ENCODE data around the gene CNTNAP2. TPM values are rescaled to one million over a fixed set of nuclear protein-coding genes. Genes with fewer than 3 reads are reported as not detected.

Gene CNTNAP2
- total and polyA plus RNA-seq, 7 experiments from 2014 or later: 0.02 to 0.48 (median 0.24) TPM; not detected in 2

DNA sequence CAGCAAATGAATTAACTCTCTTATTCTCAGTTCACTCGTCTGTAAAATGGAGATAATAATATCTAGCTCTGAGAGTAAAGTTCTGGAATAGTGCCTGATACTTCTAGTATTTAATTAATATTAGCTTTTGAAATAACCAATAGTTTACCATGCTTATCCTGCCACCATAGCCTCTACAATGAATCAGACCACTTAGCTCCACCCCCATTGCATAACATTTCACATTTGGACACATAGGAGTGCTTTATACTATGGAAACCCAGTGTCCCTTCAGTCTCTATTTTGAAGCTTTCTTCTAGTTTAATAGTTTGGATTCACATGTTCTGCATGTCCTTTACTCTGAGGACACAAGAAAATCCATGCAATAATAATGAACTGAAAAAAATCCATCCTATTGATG lies 2046.6 kb downstream of the CNTNAP2 start:
- H3K27me3 ChIP-seq (ENCODE audit: control insufficient read depth in 2 of 2, insufficient read depth in 2 of 2, low read length in 2 of 2): peaks cover 0 to 2% of the 10 kb centered on the region in 2 donors
- Mint-ChIP-seq H3K9me3 (peaks cover 0 to 9% (median 0%) of the 10 kb centered on the region in 11 donors), H3K4me3 (no peak overlapping the region), H3K27me3 (peaks cover 0 to 35% (median 26%) of the 10 kb centered on the region in 5 donors), H3K36me3 (peaks cover 0 to 4% (median 0%) of the 10 kb centered on the region in 5 donors), H3K4me1 (no peaks in the 10 kb centered on the region), H3K27ac (no peak overlapping the region)
- H3K4me1 ChIP-seq (ENCODE audit: control insufficient read depth in 2 of 2, insufficient read depth in 2 of 2, low read length in 2 of 2): no peaks in the 10 kb centered on the region
- no peaks in the 10 kb centered on the region for H3K9me3 ChIP-seq (ENCODE audit: control insufficient read depth in 2 of 3, low read length in 3 of 3)
- intact Hi-C loops (cut with micrococcal nuclease): no loop called here
- DNase-seq (no peak), ATAC-seq (no peak)
- ChIA-PET POLR2A (no interaction called here), CTCF (no interaction called here)
- no peak overlapping the region for H3K27ac ChIP-seq (ENCODE audit: low read depth, low read length)
- no peak overlapping the region for H3K4me3 ChIP-seq (ENCODE audit: low read length)
- no peaks in the 10 kb centered on the region for H3K36me3 ChIP-seq (ENCODE audit: control insufficient read depth in 2 of 3, insufficient read depth in 3 of 3, low read length in 3 of 3)

DNA sequence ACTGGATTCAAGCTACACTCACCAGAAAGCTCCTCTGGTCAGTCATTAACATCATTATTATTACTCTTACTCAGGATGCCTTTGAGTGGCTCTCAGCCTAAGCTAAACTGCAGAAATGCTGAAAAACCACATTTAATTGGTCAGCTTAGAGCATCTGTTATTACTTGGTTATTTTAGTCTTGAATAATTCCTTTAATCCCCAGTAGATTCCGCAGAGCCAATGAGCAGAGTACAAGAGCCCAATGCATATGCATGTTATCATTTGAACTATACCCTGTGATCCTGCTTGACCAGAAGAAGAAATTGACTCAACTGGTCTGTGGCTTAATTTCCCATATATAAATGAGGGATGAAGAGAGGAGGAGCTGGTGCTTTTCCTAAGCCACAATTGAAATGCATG lies 2056.3 kb downstream of the CNTNAP2 start:
- Mint-ChIP-seq H3K4me3 (no peak overlapping the region), H3K9me3 (peaks cover 0 to 2% (median 0%) of the 10 kb centered on the region in 11 donors), H3K4me1 (no peaks in the 10 kb centered on the region), H3K27ac (no peak overlapping the region), H3K27me3 (peaks cover 0 to 14% (median 3%) of the 10 kb centered on the region in 5 donors), H3K36me3 (no peaks in the 10 kb centered on the region)
- Histone ChIP-seq H3K4me3 (ENCODE audit: low read length) (no peak overlapping the region), H3K36me3 (ENCODE audit: control insufficient read depth in 2 of 3, insufficient read depth in 3 of 3, low read length in 3 of 3) (no peaks in the 10 kb centered on the region), H3K27ac (ENCODE audit: low read depth, low read length) (no peak overlapping the region), H3K4me1 (ENCODE audit: control insufficient read depth in 2 of 2, insufficient read depth in 2 of 2, low read length in 2 of 2) (no peaks in the 10 kb centered on the region), H3K27me3 (ENCODE audit: control insufficient read depth in 2 of 2, insufficient read depth in 2 of 2, low read length in 2 of 2) (no peaks in the 10 kb centered on the region), H3K9me3 (ENCODE audit: control insufficient read depth in 2 of 3, low read length in 3 of 3) (no peaks in the 10 kb centered on the region)
- DNase-seq: no peak
- intact Hi-C loops (cut with micrococcal nuclease): no loop called here
- no peak for ATAC-seq
- POLR2A ChIA-PET: no interaction called here
- CTCF ChIA-PET: no interaction called here

DNA sequence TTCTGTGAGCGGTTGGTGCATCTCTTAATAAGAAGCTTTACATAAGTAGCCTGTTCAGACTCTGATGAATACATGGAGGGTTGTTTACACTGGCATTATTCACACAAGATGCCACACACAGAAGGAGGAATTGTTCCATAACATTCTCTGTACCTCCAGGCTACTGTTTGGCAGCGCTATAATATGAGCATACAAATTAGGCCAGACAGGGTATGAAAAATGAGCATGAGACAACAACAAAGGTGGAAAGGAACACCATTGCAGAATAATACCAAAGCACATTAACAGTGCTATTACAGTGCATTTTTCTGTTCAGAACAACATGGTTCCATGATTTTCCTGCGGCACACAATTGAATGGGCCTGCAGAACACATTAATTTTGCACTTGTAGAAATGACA lies 2056.8 kb downstream of the CNTNAP2 start:
- intact Hi-C loops (cut with micrococcal nuclease): no loop called here
- Histone ChIP-seq H3K9me3 (ENCODE audit: control insufficient read depth in 2 of 3, low read length in 3 of 3) (no peaks in the 10 kb centered on the region), H3K4me3 (ENCODE audit: low read length) (no peak overlapping the region), H3K27ac (ENCODE audit: low read depth, low read length) (no peak overlapping the region), H3K27me3 (ENCODE audit: control insufficient read depth in 2 of 2, insufficient read depth in 2 of 2, low read length in 2 of 2) (no peaks in the 10 kb centered on the region), H3K36me3 (ENCODE audit: control insufficient read depth in 2 of 3, insufficient read depth in 3 of 3, low read length in 3 of 3) (no peaks in the 10 kb centered on the region), H3K4me1 (ENCODE audit: control insufficient read depth in 2 of 2, insufficient read depth in 2 of 2, low read length in 2 of 2) (no peaks in the 10 kb centered on the region)
- Mint-ChIP-seq H3K36me3 (no peaks in the 10 kb centered on the region), H3K4me3 (no peak overlapping the region), H3K9me3 (peaks cover 0 to 2% (median 0%) of the 10 kb centered on the region in 11 donors), H3K27ac (no peak overlapping the region), H3K27me3 (peaks cover 0 to 15% (median 3%) of the 10 kb centered on the region in 5 donors), H3K4me1 (no peaks in the 10 kb centered on the region)
- DNase-seq: no peak
- CTCF ChIA-PET: no interaction called here
- POLR2A ChIA-PET: no interaction called here
- no peak for ATAC-seq

DNA sequence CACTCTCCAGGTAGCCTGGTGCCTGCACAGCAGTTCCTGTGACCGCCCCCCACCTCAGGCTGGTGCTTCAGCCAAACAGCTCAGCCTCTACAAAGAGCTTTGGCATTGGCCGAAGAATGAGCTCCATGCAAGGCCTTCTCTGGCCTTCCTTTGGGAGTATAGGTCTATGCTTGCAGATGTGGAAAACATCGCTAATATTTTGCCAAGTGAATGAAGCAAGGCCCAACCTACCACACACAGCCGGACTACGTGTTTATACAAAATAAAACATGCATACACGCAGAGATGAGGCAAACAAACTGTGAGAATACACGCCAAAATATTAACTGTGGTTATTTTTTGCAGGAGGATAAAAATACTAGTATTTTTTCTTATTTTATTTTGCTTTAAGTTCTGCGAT lies 2057.8 kb downstream of the CNTNAP2 start:
- H3K27ac ChIP-seq (ENCODE audit: low read depth, low read length): no peak overlapping the region
- H3K27me3 ChIP-seq (ENCODE audit: control insufficient read depth in 2 of 2, insufficient read depth in 2 of 2, low read length in 2 of 2): no peaks in the 10 kb centered on the region
- Mint-ChIP-seq H3K27ac (no peak overlapping the region), H3K36me3 (no peaks in the 10 kb centered on the region), H3K4me3 (no peak overlapping the region), H3K27me3 (peaks cover 0 to 19% (median 6%) of the 10 kb centered on the region in 5 donors), H3K4me1 (no peaks in the 10 kb centered on the region), H3K9me3 (peaks cover 0 to 4% (median 0%) of the 10 kb centered on the region in 11 donors)
- H3K36me3 ChIP-seq (ENCODE audit: control insufficient read depth in 2 of 3, insufficient read depth in 3 of 3, low read length in 3 of 3): no peaks in the 10 kb centered on the region
- CTCF ChIA-PET: no interaction called here
- ATAC-seq: no peak
- no peaks in the 10 kb centered on the region for H3K9me3 ChIP-seq (ENCODE audit: control insufficient read depth in 2 of 3, low read length in 3 of 3)
- no peak for DNase-seq
- intact Hi-C loops (cut with micrococcal nuclease): no loop called here
- H3K4me3 ChIP-seq (ENCODE audit: low read length): no peak overlapping the region
- no peaks in the 10 kb centered on the region for H3K4me1 ChIP-seq (ENCODE audit: control insufficient read depth in 2 of 2, insufficient read depth in 2 of 2, low read length in 2 of 2)
- POLR2A ChIA-PET: no interaction called here

DNA sequence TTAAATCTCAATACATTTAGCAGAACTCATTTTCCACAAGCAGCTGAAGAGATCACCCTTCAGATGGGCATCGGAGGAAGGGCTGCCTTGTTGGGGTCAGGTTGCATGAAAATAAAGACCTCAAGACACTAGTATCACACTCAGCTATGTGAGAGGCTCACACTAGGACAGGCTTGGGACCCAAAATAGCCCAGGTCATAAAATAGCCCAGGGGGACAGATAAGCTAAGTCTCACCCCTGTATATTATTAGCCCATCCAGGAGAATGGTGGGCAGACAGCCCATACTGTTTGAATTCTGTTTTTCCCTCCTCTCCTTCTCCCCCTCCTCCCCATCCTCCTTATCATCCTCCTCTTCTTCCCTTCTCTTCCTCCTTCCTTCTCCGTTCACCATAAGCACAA lies 2058.9 kb downstream of the CNTNAP2 start:
- ATAC-seq: no peak
- POLR2A ChIA-PET: no interaction called here

DNA sequence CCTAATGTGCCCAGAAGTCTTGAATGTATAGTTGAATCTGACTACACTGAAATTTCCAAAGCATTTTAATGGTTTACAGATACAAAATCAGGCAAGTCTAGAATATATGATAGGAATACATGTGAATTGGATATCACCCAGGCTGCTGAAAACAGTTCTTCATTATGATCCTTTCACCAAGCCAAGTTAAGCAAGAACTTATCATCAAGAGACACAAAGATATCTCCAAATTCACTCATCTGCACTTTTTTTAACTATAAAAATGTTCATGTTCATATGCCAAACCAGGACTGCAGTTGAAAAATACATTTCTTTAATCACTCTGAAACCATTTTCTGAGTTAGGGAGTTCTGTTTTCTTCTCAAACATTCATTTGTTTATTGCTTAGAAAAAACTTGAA lies 2061.4 kb downstream of the CNTNAP2 start:
- no peak overlapping the region for H3K4me3 ChIP-seq (ENCODE audit: low read length)
- H3K27me3 ChIP-seq (ENCODE audit: control insufficient read depth in 2 of 2, insufficient read depth in 2 of 2, low read length in 2 of 2): no peaks in the 10 kb centered on the region
- H3K27ac Mint-ChIP-seq: no peak overlapping the region
- ChIA-PET CTCF (no interaction called here), POLR2A (no interaction called here)
- H3K4me3 Mint-ChIP-seq: no peak overlapping the region
- ATAC-seq (no peak), DNase-seq (no peak)
- intact Hi-C loops (cut with micrococcal nuclease): no loop called here
- H3K36me3 Mint-ChIP-seq: no peaks in the 10 kb centered on the region
- peaks cover 0 to 2% (median 0%) of the 10 kb centered on the region in 11 donors for H3K9me3 Mint-ChIP-seq
- no peak overlapping the region for H3K27ac ChIP-seq (ENCODE audit: low read depth, low read length)
- no peaks in the 10 kb centered on the region for H3K4me1 Mint-ChIP-seq
- no peaks in the 10 kb centered on the region for H3K9me3 ChIP-seq (ENCODE audit: control insufficient read depth in 2 of 3, low read length in 3 of 3)
- H3K4me1 ChIP-seq (ENCODE audit: control insufficient read depth in 2 of 2, insufficient read depth in 2 of 2, low read length in 2 of 2): no peaks in the 10 kb centered on the region
- H3K36me3 ChIP-seq (ENCODE audit: control insufficient read depth in 2 of 3, insufficient read depth in 3 of 3, low read length in 3 of 3): no peaks in the 10 kb centered on the region
- peaks cover 0 to 30% (median 15%) of the 10 kb centered on the region in 5 donors for H3K27me3 Mint-ChIP-seq

More for the DNA sequence above, 2058.9 kb downstream of the CNTNAP2 start:
- intact Hi-C loops (cut with micrococcal nuclease): no loop called here
- no peaks in the 10 kb centered on the region for H3K36me3 Mint-ChIP-seq
- peaks cover 0 to 4% (median 0%) of the 10 kb centered on the region in 11 donors for H3K9me3 Mint-ChIP-seq
- H3K4me1 Mint-ChIP-seq: no peaks in the 10 kb centered on the region
- DNase-seq: no peak
- Histone ChIP-seq H3K4me3 (ENCODE audit: low read length) (no peak overlapping the region), H3K4me1 (ENCODE audit: control insufficient read depth in 2 of 2, insufficient read depth in 2 of 2, low read length in 2 of 2) (no peaks in the 10 kb centered on the region), H3K9me3 (ENCODE audit: control insufficient read depth in 2 of 3, low read length in 3 of 3) (no peaks in the 10 kb centered on the region), H3K36me3 (ENCODE audit: control insufficient read depth in 2 of 3, insufficient read depth in 3 of 3, low read length in 3 of 3) (no peaks in the 10 kb centered on the region), H3K27me3 (ENCODE audit: control insufficient read depth in 2 of 2, insufficient read depth in 2 of 2, low read length in 2 of 2) (no peaks in the 10 kb centered on the region), H3K27ac (ENCODE audit: low read depth, low read length) (no peak overlapping the region)
- CTCF ChIA-PET: no interaction called here
- no peak overlapping the region for H3K27ac Mint-ChIP-seq
- H3K4me3 Mint-ChIP-seq: no peak overlapping the region
- peaks cover 0 to 19% (median 9%) of the 10 kb centered on the region in 5 donors for H3K27me3 Mint-ChIP-seq

DNA sequence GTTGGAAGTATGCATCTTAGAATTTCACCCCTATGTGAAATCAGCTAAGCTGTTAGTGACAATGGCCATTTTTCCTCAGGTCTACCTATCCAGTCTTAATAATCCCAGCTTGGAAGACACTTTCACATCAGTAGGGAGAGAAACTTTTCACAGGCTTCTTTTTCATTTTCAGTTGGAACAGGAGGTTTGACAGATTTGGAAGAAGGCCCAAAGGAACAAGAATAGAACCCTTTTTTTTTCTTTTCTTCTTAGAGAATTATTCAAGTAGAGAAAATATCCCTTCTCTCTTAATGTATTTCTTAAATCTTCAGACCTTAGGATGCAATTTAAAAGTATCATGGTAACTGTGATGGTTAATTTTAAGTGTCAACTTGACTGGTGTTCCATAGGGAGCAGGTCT lies 2063.5 kb downstream of the CNTNAP2 start:
- Mint-ChIP-seq H3K27ac (no peak overlapping the region), H3K9me3 (peaks cover 0 to 2% (median 0%) of the 10 kb centered on the region in 11 donors), H3K36me3 (no peaks in the 10 kb centered on the region), H3K4me3 (no peak overlapping the region), H3K27me3 (peaks cover 0 to 31% (median 15%) of the 10 kb centered on the region in 5 donors), H3K4me1 (no peaks in the 10 kb centered on the region)
- intact Hi-C loops (cut with micrococcal nuclease): no loop called here
- ChIA-PET POLR2A (no interaction called here), CTCF (no interaction called here)
- ATAC-seq (no peak), DNase-seq (no peak)
- no peaks in the 10 kb centered on the region for H3K9me3 ChIP-seq (ENCODE audit: control insufficient read depth in 2 of 3, low read length in 3 of 3)
- no peak overlapping the region for H3K27ac ChIP-seq (ENCODE audit: low read depth, low read length)
- H3K4me1 ChIP-seq (ENCODE audit: control insufficient read depth in 2 of 2, insufficient read depth in 2 of 2, low read length in 2 of 2): no peaks in the 10 kb centered on the region
- no peak overlapping the region for H3K4me3 ChIP-seq (ENCODE audit: low read length)
- no peaks in the 10 kb centered on the region for H3K36me3 ChIP-seq (ENCODE audit: control insufficient read depth in 2 of 3, insufficient read depth in 3 of 3, low read length in 3 of 3)
- no peaks in the 10 kb centered on the region for H3K27me3 ChIP-seq (ENCODE audit: control insufficient read depth in 2 of 2, insufficient read depth in 2 of 2, low read length in 2 of 2)
